ENCODE measurements around the gene SYT1. TPM values are rescaled to one million over a fixed set of nuclear protein-coding genes. Genes with fewer than 3 reads are reported as not detected.

SYT1 gene
- total RNA-seq, 1 experiment from 2014 or later = 80.9 TPM

GRCh38 chr12:78853231-78853630, 11.3 kb upstream of the SYT1 start:
- H3K27ac ChIP-seq (ENCODE audit: low read depth, low read length, poor library complexity, severe bottlenecking) = no peak overlapping the region
- CTCF ChIA-PET = no interaction called here
- POLR2A ChIA-PET (ENCODE audit: low non-redundant PET) = no interaction called here
- no peak for TF ChIP-seq CTCF (conservative IDR thresholded peaks at IDR 0.05; ENCODE audit: low read depth, low read length)
- TF ChIP-seq EZH2 (IDR thresholded peaks at IDR 0.05; ENCODE audit: borderline replicate concordance, low read depth, low read length, poor library complexity, severe bottlenecking) = no peak
- intact Hi-C loops (cut with micrococcal nuclease; ENCODE audit: unreplicated experiment) = no loop called here
- H3K4me1 ChIP-seq (ENCODE audit: insufficient read depth, low read length, poor library complexity, severe bottlenecking) = no peaks in the 10 kb centered on the region
- BruUV-seq (replicated peaks) = no TSS peak
- no peak for DNase-seq (ENCODE audit: low spot score)
- peaks cover 16% of the 10 kb centered on the region for H3K9me3 ChIP-seq (ENCODE audit: low read depth, low read length, poor library complexity, severe bottlenecking)
- H3K36me3 ChIP-seq (ENCODE audit: insufficient read depth, low read length, poor library complexity, severe bottlenecking) = no peaks in the 10 kb centered on the region
- H3K4me3 ChIP-seq (ENCODE audit: low read depth, low read length, poor library complexity, severe bottlenecking) = no peak overlapping the region
- H3K27me3 ChIP-seq (replicated peaks; ENCODE audit: insufficient read depth, low read depth, low read length, poor library complexity) = no peaks in the 10 kb centered on the region

- intact Hi-C loops (cut with micrococcal nuclease; ENCODE audit: unreplicated experiment) = loop anchor here (5.0 to 10.0 kb wide), 5 partner anchors 229 to 679 kb away; no protein-coding TSS in a partner anchor
- Histone ChIP-seq H3K4me3 (ENCODE audit: low read depth, low read length, poor library complexity, severe bottlenecking) (peak overlapping the region; percentile 75), H3K27me3 (replicated peaks; ENCODE audit: insufficient read depth, low read depth, low read length, poor library complexity) (no peaks in the 10 kb centered on the region), H3K27ac (ENCODE audit: low read depth, low read length, poor library complexity, severe bottlenecking) (peak overlapping the region; percentile 60), H3K9me3 (ENCODE audit: low read depth, low read length, poor library complexity, severe bottlenecking) (no peaks in the 10 kb centered on the region), H3K36me3 (ENCODE audit: insufficient read depth, low read length, poor library complexity, severe bottlenecking) (peaks cover 12% of the 10 kb centered on the region), H3K4me1 (ENCODE audit: insufficient read depth, low read length, poor library complexity, severe bottlenecking) (peaks cover 17% of the 10 kb centered on the region)
- POLR2A ChIA-PET (ENCODE audit: low non-redundant PET) = interaction anchor here (0.5 to 1.2 kb wide), 7 partner anchors 9 to 393 kb away, joined by 3 to 16 read pairs (median 6); no protein-coding TSS in a partner anchor
- BruUV-seq (replicated peaks) = TSS peak; percentile 82
- DNase-seq (ENCODE audit: low spot score) = peak; percentile 83
- TF ChIP-seq EZH2 (IDR thresholded peaks at IDR 0.05; ENCODE audit: borderline replicate concordance, low read depth, low read length, poor library complexity, severe bottlenecking) (no peak), CTCF (conservative IDR thresholded peaks at IDR 0.05; ENCODE audit: low read depth, low read length) (no peak)
- CTCF ChIA-PET = interaction anchor here (0.5 to 1.0 kb wide), 4 partner anchors 14 to 765 kb away, joined by 3 to 8 read pairs (median 6); no protein-coding TSS in a partner anchor
These were observed 832 bp upstream of the SYT1 start for GRCh38 chr12:78863482-78864402.

GRCh38 chr12:78864870-78865463, 393 bp downstream of the SYT1 start:
- no peak for TF ChIP-seq EZH2 (IDR thresholded peaks at IDR 0.05; ENCODE audit: borderline replicate concordance, low read depth, low read length, poor library complexity, severe bottlenecking)
- TF ChIP-seq CTCF (conservative IDR thresholded peaks at IDR 0.05; ENCODE audit: low read depth, low read length) = no peak
- peaks cover 29% of the 10 kb centered on the region for H3K4me1 ChIP-seq (ENCODE audit: insufficient read depth, low read length, poor library complexity, severe bottlenecking)
- peak; percentile 72 for DNase-seq (ENCODE audit: low spot score)
- POLR2A ChIA-PET (ENCODE audit: low non-redundant PET) = interaction anchor here (0.5 to 0.7 kb wide), 4 partner anchors 7 to 199 kb away, joined by 3 to 9 read pairs (median 7); no protein-coding TSS in a partner anchor
- CTCF ChIA-PET = interaction anchor here (0.6 to 1.0 kb wide), 3 partner anchors 15 to 394 kb away, joined by 5 to 8 read pairs (median 6); no protein-coding TSS in a partner anchor
- H3K27me3 ChIP-seq (replicated peaks; ENCODE audit: insufficient read depth, low read depth, low read length, poor library complexity) = no peaks in the 10 kb centered on the region
- H3K27ac ChIP-seq (ENCODE audit: low read depth, low read length, poor library complexity, severe bottlenecking) = peak overlapping the region; percentile 66
- H3K36me3 ChIP-seq (ENCODE audit: insufficient read depth, low read length, poor library complexity, severe bottlenecking) = peaks cover 17% of the 10 kb centered on the region
- peak overlapping the region; percentile 75 for H3K4me3 ChIP-seq (ENCODE audit: low read depth, low read length, poor library complexity, severe bottlenecking)
- intact Hi-C loops (cut with micrococcal nuclease; ENCODE audit: unreplicated experiment) = loop anchor here (5.0 to 10.0 kb wide), 6 partner anchors 123 to 680 kb away; no protein-coding TSS in a partner anchor
- no peaks in the 10 kb centered on the region for H3K9me3 ChIP-seq (ENCODE audit: low read depth, low read length, poor library complexity, severe bottlenecking)
- BruUV-seq (replicated peaks) = no TSS peak

Data from A673 (cell line).